Panc1 (cell line): Measurements from ENCODE around the gene SOWAHB. TPM values are rescaled to one million over a fixed set of nuclear protein-coding genes. Genes with fewer than 3 reads are reported as not detected.
A peak's percentile ranks its signal among the peaks of the same experiment; 100 is the strongest.

Source experiments
- ATAC-seq: fragments of 200-7000 bp; cut with Tn5 transposase; 2 replicates; pipeline ENCODE4 v1.9.1; 2020; ENCODE audit warnings: mild to moderate bottlenecking, moderate library complexity
- Bru-seq: library from RNA; stranded (reverse); fragments of 400-500 nt; gene quantifications from one replicate; lab custom pipeline; 2021; lab: Mats Ljungman, UMichigan
- BruChase-seq, 2 experiments: library from RNA; stranded (reverse); fragments of 400-500 nt; gene quantifications; one replicate each; lab custom pipeline; 2021; lab: Mats Ljungman, UMichigan
- BruUV-seq: library from RNA; stranded (reverse); fragments of 400-500 nt; replicated peaks from 2 replicates; lab custom pipeline; 2021; lab: Mats Ljungman, UMichigan
- CTCF ChIA-PET: fragments of 300-600 bp; sonication (Branson Sonifier 250); formaldehyde crosslinking; loops from one replicate; lab custom pipeline; 2022; ENCODE audit warnings: antibody characterized with exemption; lab: Charles Lee
- POLR2A ChIA-PET: fragments of 300-600 bp; sonication (Branson Sonifier 250); formaldehyde crosslinking; loops from one replicate; lab custom pipeline; 2022; ENCODE audit warnings: antibody characterized with exemption; lab: Charles Lee
- DNase-seq: peaks from one replicate; pipeline ENCODE4 v3.0.0-alpha.2; 2010; ENCODE audit warnings: low read depth, low spot score
- H3K27ac ChIP-seq: 2 replicates; pipeline ENCODE4 v1.5.1; 2011; ENCODE audit warnings: mild to moderate bottlenecking, low read length, inconsistent platforms
- H3K27me3 ChIP-seq: fragments of 200-500 bp; sonication (Bioruptor generic); 2 replicates; pipeline ENCODE4 v1.6.0; 2014; ENCODE audit warnings: low read length, inconsistent platforms; ENCODE audit not compliant: control insufficient read depth, insufficient read depth
- H3K36me3 ChIP-seq: fragments of 200-500 bp; sonication (Bioruptor generic); 2 replicates; pipeline ENCODE4 v1.5.1; 2014; ENCODE audit warnings: inconsistent platforms, mild to moderate bottlenecking, low read length, moderate library complexity; ENCODE audit not compliant: control insufficient read depth, insufficient read depth
- H3K4me1 ChIP-seq: 2 replicates; pipeline ENCODE4 v1.5.1; 2011; ENCODE audit warnings: inconsistent platforms, mild to moderate bottlenecking, low read length, moderate library complexity; ENCODE audit not compliant: control insufficient read depth, insufficient read depth
- H3K4me3 ChIP-seq, 2 experiments: 2 replicates each; pipeline ENCODE4 v1.5.1; 2011 to 2012; ENCODE audit warnings: low read depth in 2 of 2, low read length in 2 of 2, mild to moderate bottlenecking in 2 of 2, inconsistent platforms in 1 of 2, moderate library complexity in 1 of 2
- H3K9me3 ChIP-seq: fragments of 200-500 bp; sonication (Bioruptor generic); 2 replicates; pipeline ENCODE4 v1.5.1; 2014; ENCODE audit warnings: low read depth, mild to moderate bottlenecking, inconsistent platforms, low read length, moderate library complexity; ENCODE audit not compliant: control insufficient read depth, insufficient read depth
- POLR2AphosphoS5 ChIP-seq: IDR thresholded peaks from 2 replicates; pipeline ENCODE4 v1.6.1; 2012; ENCODE audit warnings: mild to moderate bottlenecking, low read depth, low read length, moderate library complexity
- REST ChIP-seq, 2 experiments: IDR thresholded peaks; 2 replicates each; pipeline ENCODE4 v1.6.1; 2011 to 2012; ENCODE audit warnings: low read depth in 2 of 2, control low read depth in 1 of 2, low read length in 1 of 2, mild to moderate bottlenecking in 1 of 2, moderate library complexity in 1 of 2; ENCODE audit not compliant: insufficient read depth in 1 of 2
- SIN3A ChIP-seq: IDR thresholded peaks from 2 replicates; pipeline ENCODE4 v1.6.1; 2012; ENCODE audit warnings: low read depth, mild to moderate bottlenecking, low read length, moderate library complexity, borderline replicate concordance; ENCODE audit not compliant: insufficient read depth
- TCF7L2 ChIP-seq: IDR thresholded peaks from 2 replicates; pipeline ENCODE4 v1.6.1; 2011; ENCODE audit warnings: mild to moderate bottlenecking, low read depth, low read length, inconsistent platforms
- in situ Hi-C: cut with HindIII; loops from 2 replicates; pipeline ENCODE4 v1.10.0; 2016; ENCODE audit warnings: low sequenced_read_pairs, low pct_unique_long_range_greater_than_20kb
- intact Hi-C: fragments of 100-400 bp; cut with micrococcal nuclease; formaldehyde crosslinking; loops from one replicate; pipeline ENCODE4 v1.10.0; 2022; ENCODE audit not compliant: unreplicated experiment
- long read RNA-seq: library from polyadenylated mRNA; unstranded; transcript quantifications from one replicate; pipeline ENCODE4 v2.0.0, GENCODE V29; 2021; ENCODE audit not compliant: unreplicated experiment
- polyA plus RNA-seq: library from polyadenylated mRNA; unstranded; fragments of >200 nt; gene quantifications from one replicate; pipeline ENCODE4 v1.2.1, GENCODE V29; 2012; ENCODE audit warnings: missing spikeins; ENCODE audit not compliant: insufficient read length
- total RNA-seq: library from RNA; stranded (reverse); gene quantifications from one replicate; pipeline ENCODE4 v1.2.1, GENCODE V29; 2021; ENCODE audit not compliant: unreplicated experiment
- TF ChIP-seq, protein P1 (sequence below): fragments of 450-650 bp; IDR thresholded peaks from 2 replicates; pipeline ENCODE4 v1.5.1; 2017; ENCODE audit warnings: mild to moderate bottlenecking

Gene SOWAHB, protein sequence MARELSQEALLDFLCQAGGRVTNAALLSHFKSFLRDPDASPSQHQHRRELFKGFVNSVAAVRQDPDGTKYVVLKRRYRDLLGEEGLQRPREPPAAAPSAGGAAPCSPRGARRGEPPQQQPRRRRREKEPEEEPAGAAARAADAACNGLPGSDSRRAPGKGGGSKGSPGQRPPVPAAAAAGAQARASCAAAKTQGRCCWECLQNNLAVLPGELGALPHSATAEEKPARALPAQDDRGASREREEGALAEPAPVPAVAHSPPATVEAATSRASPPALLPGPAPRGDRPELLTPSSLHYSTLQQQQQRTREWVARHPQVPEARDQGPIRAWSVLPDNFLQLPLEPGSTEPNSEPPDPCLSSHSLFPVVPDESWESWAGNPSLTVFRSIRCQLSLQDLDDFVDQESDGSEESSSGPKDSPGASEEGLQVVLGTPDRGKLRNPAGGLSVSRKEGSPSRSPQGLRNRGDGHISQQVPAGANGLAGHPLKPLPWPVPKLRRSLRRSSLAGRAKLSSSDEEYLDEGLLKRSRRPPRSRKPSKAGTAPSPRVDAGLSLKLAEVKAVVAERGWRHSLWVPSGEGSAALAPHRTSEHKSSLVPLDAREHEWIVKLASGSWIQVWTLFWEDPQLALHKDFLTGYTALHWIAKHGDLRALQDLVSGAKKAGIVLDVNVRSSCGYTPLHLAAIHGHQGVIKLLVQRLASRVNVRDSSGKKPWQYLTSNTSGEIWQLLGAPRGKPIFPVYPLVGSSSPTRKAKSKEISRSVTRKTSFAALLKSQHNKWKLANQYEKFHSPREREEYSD
- 4.0 TPM for total RNA-seq
- 1.9 TPM for polyA plus RNA-seq
- percentile 50 among the genes with signal in this experiment for Bru-seq, nascent RNA
- BruChase-seq, experiment 1, labeled RNA remaining after a 2-hour chase: percentile 66 among the genes with signal in this experiment
- percentile 45 among the genes with signal in this experiment for BruChase-seq, experiment 2, labeled RNA remaining after a 6-hour chase
- long read RNA-seq, transcript SOWAHB-201 (1 exons, 3,220 nt): major isoform, 7 of 7 reads
- long read RNA-seq, partial matches to known transcripts: 0 of 7 reads
- long read RNA-seq, other reads (novel, unspliced or antisense): 0 of 7 reads

- Histone ChIP-seq H3K9me3 (no peaks in the 10 kb centered on the region), H3K36me3 (no peaks in the 10 kb centered on the region), H3K27ac (no peak within 1 kb of the TSS), H3K4me3 (peak within 1 kb of the TSS; percentile 45 to 54), H3K4me1 (no peaks in the 10 kb centered on the region), H3K27me3 (peaks cover 8% of the 10 kb centered on the region)
- ChIA-PET POLR2A (no interaction called here), CTCF (no interaction called here)
- no peak for DNase-seq
- intact Hi-C loops: no loop called here
- TF ChIP-seq POLR2AphosphoS5: no peak
- no peak for TF ChIP-seq REST (IDR thresholded peaks at IDR 0.05; ENCODE audit: insufficient read depth in 1 of 2, low read depth in 2 of 2, low read length in 1 of 2)
- TF ChIP-seq, protein P1, sequence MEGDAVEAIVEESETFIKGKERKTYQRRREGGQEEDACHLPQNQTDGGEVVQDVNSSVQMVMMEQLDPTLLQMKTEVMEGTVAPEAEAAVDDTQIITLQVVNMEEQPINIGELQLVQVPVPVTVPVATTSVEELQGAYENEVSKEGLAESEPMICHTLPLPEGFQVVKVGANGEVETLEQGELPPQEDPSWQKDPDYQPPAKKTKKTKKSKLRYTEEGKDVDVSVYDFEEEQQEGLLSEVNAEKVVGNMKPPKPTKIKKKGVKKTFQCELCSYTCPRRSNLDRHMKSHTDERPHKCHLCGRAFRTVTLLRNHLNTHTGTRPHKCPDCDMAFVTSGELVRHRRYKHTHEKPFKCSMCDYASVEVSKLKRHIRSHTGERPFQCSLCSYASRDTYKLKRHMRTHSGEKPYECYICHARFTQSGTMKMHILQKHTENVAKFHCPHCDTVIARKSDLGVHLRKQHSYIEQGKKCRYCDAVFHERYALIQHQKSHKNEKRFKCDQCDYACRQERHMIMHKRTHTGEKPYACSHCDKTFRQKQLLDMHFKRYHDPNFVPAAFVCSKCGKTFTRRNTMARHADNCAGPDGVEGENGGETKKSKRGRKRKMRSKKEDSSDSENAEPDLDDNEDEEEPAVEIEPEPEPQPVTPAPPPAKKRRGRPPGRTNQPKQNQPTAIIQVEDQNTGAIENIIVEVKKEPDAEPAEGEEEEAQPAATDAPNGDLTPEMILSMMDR: no peak
- no peak for TF ChIP-seq SIN3A
- in situ Hi-C loops: no loop called here
- peak; percentile 81 for ATAC-seq
- BruUV-seq: no TSS peak
These were observed at the start of gene SOWAHB for GRCh38 chr4:76897536-76898384. SOWAHB (minus strand) TSS chr4:76898144; CDS start chr4:76897849, 295 bp downstream.

GRCh38 chr4:76947369-76947768 lies 49.4 kb upstream of the SOWAHB start:
- Histone ChIP-seq H3K9me3 (no peaks in the 10 kb centered on the region), H3K36me3 (no peaks in the 10 kb centered on the region; the same call in 1 of the 2 replicates), H3K27ac (no peak overlapping the region), H3K4me3 (no peak overlapping the region), H3K4me1 (peaks cover 9% of the 10 kb centered on the region), H3K27me3 (no peaks in the 10 kb centered on the region)
- DNase-seq (no peak), ATAC-seq (no peak)
- in situ Hi-C loops: no loop called here
- POLR2A ChIA-PET: no interaction called here
- CTCF ChIA-PET: no interaction called here
- BruUV-seq: no TSS peak
- no peak for TF ChIP-seq POLR2AphosphoS5
- TF ChIP-seq, protein P1: no peak; the same call in 1 of the 2 replicates
- TF ChIP-seq TCF7L2: no peak
- TF ChIP-seq SIN3A: no peak
- no peak for TF ChIP-seq REST (IDR thresholded peaks at IDR 0.05; ENCODE audit: insufficient read depth in 1 of 2, low read depth in 2 of 2, low read length in 1 of 2)
- intact Hi-C loops: loop anchor here (5.0 kb wide), 1 partner anchor 115 kb away; no protein-coding TSS in a partner anchor
